Transverse colon (tissue), 4 donors: ENCODE measurements around the gene STK32C. TPM values are rescaled to one million over a fixed set of nuclear protein-coding genes. Genes with fewer than 3 reads are reported as not detected.
"Not testable (repeated sequence)": the region's sequence is repeated elsewhere in the genome, so short reads cannot be mapped to it uniquely, and the experiment has no call there.

ENCODE experiments used
- DNase-seq: peaks from one replicate; pipeline ENCODE4 v3.0.0-alpha.2; 2019
- H3K27ac ChIP-seq, 4 donors: fragments of 200-600 bp; sonication (generic); 2 replicates each; pipeline ENCODE4 v1.5.1; 2016 to 2018; ENCODE audit warnings: inconsistent platforms in 4 of 4
- H3K27me3 ChIP-seq: fragments of 200-600 bp; sonication (generic); 2 replicates; pipeline ENCODE4 v1.5.1; 2017; ENCODE audit warnings: inconsistent platforms
- H3K36me3 ChIP-seq, 4 donors: fragments of 200-600 bp; sonication (generic); 2 replicates each; pipeline ENCODE4 v1.5.1; 2017 to 2019; ENCODE audit warnings: inconsistent platforms in 4 of 4
- H3K4me1 ChIP-seq, 4 donors: fragments of 200-600 bp; sonication (generic); 2 replicates each; pipeline ENCODE4 v1.5.1; 2017 to 2020; ENCODE audit warnings: inconsistent platforms in 4 of 4
- H3K4me3 ChIP-seq, 4 donors: fragments of 200-600 bp; sonication (generic); 1 replicate in 1 of 4; 2 replicates in 3 of 4; pipeline versions ENCODE4 v1.5.1 to v1.6.1; 2017 to 2019; ENCODE audit warnings: inconsistent platforms in 4 of 4
- H3K9me3 ChIP-seq, 2 donors: fragments of 200-600 bp; sonication (generic); 2 replicates each; pipeline ENCODE4 v1.5.1; 2017 to 2019; ENCODE audit warnings: inconsistent platforms in 2 of 2
- CTCF ChIP-seq, 5 experiments: fragments of 200-600 bp in 3 of 5; fragments of 450-650 bp in 2 of 5; sonication (generic) in 3 of 5; IDR thresholded peaks; 1 replicate in 2 of 5; 2 replicates in 3 of 5; pipeline ENCODE4 v1.5.1; 2016 to 2017; ENCODE audit warnings: antibody characterized with exemption in 5 of 5, inconsistent platforms in 3 of 5, mild to moderate bottlenecking in 2 of 5, moderate library complexity in 1 of 5
- EP300 ChIP-seq: sonication (generic); formaldehyde crosslinking; IDR thresholded peaks from one replicate; pipeline ENCODE4 v1.6.1; 2017; ENCODE audit warnings: antibody characterized with exemption, low read depth
- POLR2A ChIP-seq: fragments of 450-650 bp; IDR thresholded peaks from one replicate; pipeline ENCODE4 v1.6.1; 2016; ENCODE audit warnings: antibody characterized with exemption, mild to moderate bottlenecking, moderate library complexity
- POLR2AphosphoS5 ChIP-seq, 3 donors: sonication (generic); formaldehyde crosslinking; IDR thresholded peaks; one replicate each; pipeline ENCODE4 v1.6.1; 2016; ENCODE audit warnings: antibody characterized with exemption in 3 of 3
- WGBS, 2 donors: methylation state at CpG; one replicate each; pipeline ENCODE4 v1.1.5; 2018; ENCODE audit warnings: low coverage in 1 of 2; 5-methylcytosine and 5-hydroxymethylcytosine counted together
- in situ Hi-C, 4 donors: fragments of 200-750 bp; cut with MboI; loops; one replicate each; pipeline versions ENCODE4 v1.15.0 to v1.15.1; 2017; ENCODE audit warnings: low sequenced_read_pairs in 3 of 4, low pct_ligation_motif_present in 1 of 4, low pct_unique_long_range_greater_than_20kb in 1 of 4
- intact Hi-C: fragments of 100-400 bp; cut with DNase I; formaldehyde crosslinking; loops from one replicate; pipeline ENCODE4 v1.15.1; 2023; ENCODE audit warnings: low total_unique reads
- total RNA-seq, 4 donors: library from RNA; depleted of rRNA; stranded (reverse); fragments of >200 nt; gene quantifications; one replicate each; pipeline ENCODE4 v1.1.0, GENCODE V29; 2016

Gene STK32C
- total RNA-seq, 4 donors from 2014 or later = 2.2 to 7.8 (median 3.7) TPM; not detected in 1

- Histone ChIP-seq H3K9me3 (no peaks in the 10 kb centered on the region), H3K27ac (no peak overlapping the region), H3K4me3 (no peak overlapping the region), H3K27me3 (no peaks in the 10 kb centered on the region), H3K36me3 (no peaks in the 10 kb centered on the region), H3K4me1 (peaks cover 0 to 3% (median 0%) of the 10 kb centered on the region in 4 donors)
- in situ Hi-C loops (no loop called here), intact Hi-C loops (no loop called here)
- WGBS, 2 donors = 62% methylated on average over 9 of the region's 9 CpGs; no CpG with 5 or more reads in 1 of the 2 donors
- TF ChIP-seq EP300 = no peak
- no peak for TF ChIP-seq POLR2A
- TF ChIP-seq CTCF (IDR thresholded peaks at IDR 0.05) = no peak
- TF ChIP-seq POLR2AphosphoS5 (IDR thresholded peaks at IDR 0.05) = no peak
- no peak for DNase-seq
Measured at GRCh38 chr10:132297526-132297925, 10.2 kb downstream of the STK32C start.

GRCh38 chr10:132296666-132297443 is 10.9 kb downstream of the STK32C start:
- intact Hi-C loops (no loop called here), in situ Hi-C loops (no loop called here)
- no peaks in the 10 kb centered on the region for H3K27me3 ChIP-seq
- DNase-seq = no peak
- H3K4me3 ChIP-seq = no peak overlapping the region
- no peaks in the 10 kb centered on the region for H3K9me3 ChIP-seq
- H3K36me3 ChIP-seq = no peaks in the 10 kb centered on the region
- no peak overlapping the region for H3K27ac ChIP-seq
- TF ChIP-seq EP300 (no peak), POLR2AphosphoS5 (IDR thresholded peaks at IDR 0.05) (no peak), POLR2A (no peak), CTCF (IDR thresholded peaks at IDR 0.05) (no peak)
- 59 to 81% methylated on average over 3 to 23 of the region's 28 CpGs for WGBS, 2 donors
- peaks cover 0 to 3% (median 0%) of the 10 kb centered on the region in 4 donors for H3K4me1 ChIP-seq

- H3K4me3 ChIP-seq, H3K27ac ChIP-seq, H3K36me3 ChIP-seq, intact Hi-C loops, H3K27me3 ChIP-seq, H3K9me3 ChIP-seq, DNase-seq, H3K4me1 ChIP-seq, in situ Hi-C loops: not testable (repeated sequence)
- 93 to 95% methylated on average over 4 to 23 of the region's 23 CpGs for WGBS, 2 donors
Measured at GRCh38 chr10:132295481-132295880, 12.3 kb downstream of the STK32C start.

GRCh38 chr10:132294561-132295318 is 13.0 kb downstream of the STK32C start:
- WGBS, 2 donors = 67% methylated on average over 19 of the region's 23 CpGs; no CpG with 5 or more reads in 1 of the 2 donors
- H3K4me3 ChIP-seq = no peak overlapping the region
- TF ChIP-seq CTCF (IDR thresholded peaks at IDR 0.05) = no peak
- no peak for TF ChIP-seq POLR2A
- TF ChIP-seq POLR2AphosphoS5 (IDR thresholded peaks at IDR 0.05) = no peak
- no peak for TF ChIP-seq EP300
- no peak overlapping the region for H3K27ac ChIP-seq
- H3K27me3 ChIP-seq = no peaks in the 10 kb centered on the region
- in situ Hi-C loops (no loop called here), intact Hi-C loops (no loop called here)
- no peak for DNase-seq
- H3K36me3 ChIP-seq = no peaks in the 10 kb centered on the region
- H3K4me1 ChIP-seq = peaks cover 0 to 3% (median 0%) of the 10 kb centered on the region in 4 donors
- no peaks in the 10 kb centered on the region for H3K9me3 ChIP-seq
